Measurements from ENCODE around the gene EDN3.

DNA sequence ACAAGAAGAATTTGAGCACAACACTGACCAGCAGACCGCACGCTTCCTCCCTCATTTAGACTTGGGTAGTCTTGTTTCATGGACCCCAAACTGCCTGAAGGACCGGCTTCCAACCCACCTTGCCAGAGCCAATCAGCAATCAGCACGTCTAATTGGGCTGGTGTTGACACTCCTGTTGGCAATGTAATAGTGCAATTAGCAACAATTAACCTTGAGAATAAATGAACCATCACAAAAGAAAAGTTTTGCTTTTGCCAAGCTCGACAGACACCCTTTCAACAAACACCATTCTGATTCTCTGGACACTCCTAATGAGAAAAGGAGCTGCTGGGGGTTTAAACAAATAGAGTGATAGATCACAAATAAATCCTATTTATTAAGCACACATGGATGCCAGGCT, 61.0 kb downstream of the EDN3 start:
- no peak for TF ChIP-seq TOX (CRISPR knock-in tag; IDR thresholded peaks at IDR 0.05; ENCODE audit: borderline replicate concordance)
- no peak for TF ChIP-seq ESRRG (CRISPR knock-in tag; IDR thresholded peaks at IDR 0.05)
- TF ChIP-seq CSDC2 (CRISPR knock-in tag; IDR thresholded peaks at IDR 0.05), result no peak
- no peak for TF ChIP-seq PATZ1 (CRISPR knock-in tag; IDR thresholded peaks at IDR 0.05; ENCODE audit: borderline replicate concordance)
- TF ChIP-seq POU6F1 (CRISPR knock-in tag; IDR thresholded peaks at IDR 0.05; ENCODE audit: borderline replicate concordance, low read depth), result no peak
- TF ChIP-seq OSR1 (CRISPR knock-in tag; IDR thresholded peaks at IDR 0.05), result no peak
- no peak for TF ChIP-seq ZNF565 (CRISPR knock-in tag; conservative IDR thresholded peaks at IDR 0.05; ENCODE audit: low read depth)
- no peak for TF ChIP-seq GLIS3 (CRISPR knock-in tag; IDR thresholded peaks at IDR 0.05)
- TF ChIP-seq ARNTL (CRISPR knock-in tag; IDR thresholded peaks at IDR 0.05; ENCODE audit: borderline replicate concordance, low read depth), result no peak
- TF ChIP-seq ZFP30 (CRISPR knock-in tag; IDR thresholded peaks at IDR 0.05), result no peak
- TF ChIP-seq BACH2 (CRISPR knock-in tag; IDR thresholded peaks at IDR 0.05; ENCODE audit: borderline replicate concordance), result no peak

All from SK-N-SH treated with all-trans-retinoic acid at 6 μM for 48 hours (cell line).